8988T (cell line): ENCODE measurements around the gene HOXB3.

Experiments used
- DNase-seq: peaks from one replicate; pipeline ENCODE4 v3.0.0; 2011

The HOXB3 gene

DNA sequence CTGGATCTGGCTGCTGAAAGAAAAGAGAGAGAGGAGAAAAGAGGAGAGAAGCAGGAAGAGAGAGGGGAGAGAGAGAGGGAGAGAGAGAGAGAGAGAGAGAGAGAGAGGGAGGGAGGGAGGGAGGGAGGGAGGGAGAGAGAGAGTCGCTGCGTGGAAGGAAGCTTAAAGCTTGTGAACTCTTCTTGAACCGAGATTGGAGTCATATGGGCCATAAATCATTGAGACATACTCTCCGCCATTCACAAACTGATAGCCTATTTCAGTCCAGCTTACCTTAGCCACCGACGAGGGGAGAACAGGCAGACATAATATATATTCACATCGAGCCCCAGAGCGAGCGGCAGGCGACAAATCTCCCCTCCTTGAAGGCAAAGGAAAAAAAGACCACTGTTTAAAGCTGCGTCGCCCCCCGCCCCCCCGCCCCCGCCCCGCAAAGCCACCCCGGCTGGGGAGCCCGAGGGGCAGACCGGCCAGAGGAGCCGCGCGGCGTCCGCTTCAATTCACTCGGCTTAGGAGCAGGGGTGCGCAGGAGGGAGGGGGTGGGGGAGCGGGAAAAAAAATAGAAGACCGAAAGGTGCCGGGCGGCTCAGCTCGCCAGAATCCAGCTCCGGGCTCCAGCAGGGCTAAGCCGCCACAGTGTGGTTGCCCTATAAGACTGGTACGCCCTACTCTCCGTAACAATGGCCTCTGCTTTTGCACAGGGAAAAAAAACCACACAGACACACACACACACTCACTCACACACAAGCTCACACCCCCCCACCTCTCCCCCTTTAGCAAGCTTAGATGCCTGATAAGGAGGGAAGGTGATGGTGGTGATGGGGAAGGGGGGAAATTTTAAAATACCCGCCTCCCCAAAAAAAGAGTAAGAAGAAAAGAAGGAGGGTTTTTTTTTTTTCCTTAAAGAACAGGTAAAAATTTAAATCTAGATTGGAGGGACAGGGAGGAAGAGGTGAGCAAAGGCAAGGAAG, 34.5 kb downstream of the HOXB3 start:
- peak; percentile 91 for DNase-seq

- DNase-seq: no peak
Observed at GRCh38 chr17:48554412-48555257, 35.4 kb downstream of the HOXB3 start.

DNA sequence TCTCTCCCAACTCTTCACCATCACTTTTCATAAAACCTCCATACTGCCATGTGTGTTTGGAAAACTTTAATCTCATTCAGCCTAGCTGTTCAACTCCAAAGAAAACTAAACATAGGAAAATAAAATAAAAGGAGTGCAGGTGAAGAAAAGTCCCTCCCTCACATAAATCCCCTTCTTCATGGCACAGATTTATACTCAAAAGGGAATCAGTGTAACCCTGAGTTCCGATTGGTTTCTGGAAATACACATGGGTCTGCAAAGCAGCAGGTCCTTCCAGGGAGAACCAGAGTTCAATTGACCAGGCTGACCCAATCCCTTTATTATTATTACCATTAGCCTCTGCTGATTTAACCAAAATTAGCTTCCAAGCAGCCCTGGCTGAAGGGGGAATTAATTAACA, 36.2 kb downstream of the HOXB3 start:
- no peak for DNase-seq

- DNase-seq: no peak
Observed at GRCh38 chr17:48553190-48553547, 36.9 kb downstream of the HOXB3 start.

GRCh38 chr17:48552466-48553189, 37.4 kb downstream of the HOXB3 start:
- DNase-seq: no peak

DNA sequence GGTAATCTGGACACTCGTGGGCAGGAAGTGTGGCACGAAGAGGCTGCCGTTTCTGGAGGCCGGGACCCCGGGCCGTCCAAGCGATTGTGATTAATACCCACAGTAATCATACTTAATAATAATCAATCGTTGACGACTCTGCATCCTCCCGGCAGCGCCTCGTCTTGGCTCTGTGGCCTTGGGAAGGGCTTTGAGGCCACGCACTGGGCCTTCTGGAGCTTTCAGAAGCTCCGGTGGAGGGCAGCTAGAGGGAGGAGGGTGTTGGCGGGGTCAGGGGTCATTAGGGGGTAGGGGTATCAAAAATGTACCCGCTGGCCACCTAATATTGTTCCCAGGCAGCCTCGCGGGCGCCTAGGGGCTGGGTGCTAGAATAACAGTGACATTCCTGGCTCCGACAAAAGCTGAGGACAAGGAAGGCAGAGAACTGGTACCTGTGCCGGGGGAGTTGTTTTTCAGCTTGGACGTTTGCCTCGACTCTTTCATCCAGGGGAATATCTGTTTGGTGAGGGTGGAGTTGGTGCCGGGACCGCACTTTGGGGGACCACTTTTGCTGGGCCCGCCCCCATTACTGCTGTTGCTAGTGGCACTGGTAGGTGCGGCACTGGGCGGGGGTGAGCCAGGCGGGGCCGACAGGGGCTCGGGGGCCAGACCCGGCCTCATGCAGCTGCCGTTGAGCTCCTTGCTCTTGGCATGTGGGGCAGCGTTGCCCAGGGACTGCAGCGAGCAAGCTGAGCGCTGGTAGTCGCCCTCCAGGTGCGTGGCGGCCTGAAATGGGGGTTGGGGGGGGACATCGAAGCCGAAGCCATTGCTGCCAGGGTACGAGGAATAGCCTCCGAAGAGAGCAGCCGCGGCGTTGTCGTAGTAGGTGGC, 38.2 kb downstream of the HOXB3 start:
- DNase-seq: no peak

- no peak for DNase-seq
Observed at GRCh38 chr17:48551214-48551555, 38.9 kb downstream of the HOXB3 start.

GRCh38 chr17:48550502-48551213, 39.4 kb downstream of the HOXB3 start:
- DNase-seq: no peak

DNA sequence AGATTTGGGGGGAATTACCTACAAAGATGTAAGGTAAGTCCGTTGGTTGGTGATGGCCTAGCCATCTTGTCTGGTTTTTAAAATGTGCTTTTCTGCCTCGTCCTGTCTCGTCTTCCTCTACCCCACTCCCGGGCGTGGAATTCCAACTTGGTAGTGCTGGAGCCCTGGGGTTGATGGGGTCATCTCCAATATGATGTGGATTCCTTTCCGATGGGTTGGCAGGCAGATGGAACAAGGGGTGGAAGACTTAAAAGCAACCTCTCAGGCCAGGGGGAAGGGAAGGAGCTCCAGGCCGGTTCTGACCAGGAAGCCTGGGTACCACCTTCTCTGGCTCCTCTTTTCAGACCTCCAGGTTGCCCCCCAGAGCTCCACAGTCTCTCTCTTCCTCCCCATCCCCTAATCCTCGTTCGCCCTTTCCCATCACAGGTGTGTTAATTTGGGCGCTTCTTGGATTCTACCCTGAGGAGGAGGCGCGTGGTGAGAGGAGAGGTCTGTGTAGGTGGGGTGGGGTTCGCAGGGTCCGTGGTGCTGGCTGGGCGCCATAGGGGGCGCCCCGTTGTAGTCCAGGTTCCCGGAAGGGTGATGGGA, 40.0 kb downstream of the HOXB3 start:
- no peak for DNase-seq

DNA sequence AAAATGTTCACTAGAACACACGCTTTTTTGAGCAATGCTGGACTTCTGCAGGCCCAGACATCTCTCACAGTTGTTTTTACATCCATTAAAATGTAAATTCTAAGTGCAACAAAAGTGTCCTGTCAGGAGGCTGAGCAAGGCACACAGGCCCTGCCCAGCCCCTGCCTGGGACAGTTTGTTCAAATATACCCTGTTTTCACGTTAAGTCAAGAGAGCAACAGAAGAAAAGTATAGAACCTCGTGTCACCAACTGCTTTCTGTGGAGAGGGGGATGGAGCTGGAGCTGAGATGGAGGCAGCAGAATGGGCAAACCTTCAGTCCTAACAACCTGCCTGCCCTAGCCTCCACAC, 40.8 kb downstream of the HOXB3 start:
- DNase-seq: no peak

DNA sequence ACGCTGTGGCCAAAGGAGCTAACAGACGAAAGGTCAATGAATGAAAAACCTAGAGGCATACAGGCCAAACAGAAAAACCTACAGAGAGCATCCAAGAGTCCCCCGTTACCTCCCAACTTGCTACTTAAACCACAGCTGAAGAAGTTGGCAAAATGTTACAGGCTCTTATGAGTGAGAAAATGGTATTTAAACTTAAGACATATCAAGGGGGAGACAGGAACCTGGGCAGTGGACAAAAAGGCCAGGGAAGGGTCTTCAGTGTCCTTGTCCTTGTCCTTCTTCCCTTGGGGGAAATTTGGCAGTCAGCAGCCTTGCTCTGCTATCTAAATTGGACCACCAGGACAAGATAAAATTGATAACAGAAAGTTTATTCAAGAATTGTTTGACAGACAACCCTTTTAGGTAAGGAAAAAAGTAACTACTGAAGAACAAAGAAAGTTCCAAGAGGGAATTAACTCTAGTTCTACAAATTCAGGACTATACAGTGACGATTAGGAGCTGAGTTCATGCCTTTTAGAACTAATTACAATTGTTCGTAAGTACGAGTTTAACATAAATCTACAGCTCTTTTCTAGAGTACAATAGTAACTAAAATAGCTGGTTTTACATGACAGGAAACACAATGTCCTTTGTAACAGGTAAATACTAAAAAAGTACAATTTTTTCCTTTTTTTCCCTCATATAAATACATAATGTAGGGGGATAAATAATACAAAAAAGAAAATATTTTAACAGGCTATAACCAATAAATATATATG, 41.3 kb downstream of the HOXB3 start:
- no peak for DNase-seq

DNA sequence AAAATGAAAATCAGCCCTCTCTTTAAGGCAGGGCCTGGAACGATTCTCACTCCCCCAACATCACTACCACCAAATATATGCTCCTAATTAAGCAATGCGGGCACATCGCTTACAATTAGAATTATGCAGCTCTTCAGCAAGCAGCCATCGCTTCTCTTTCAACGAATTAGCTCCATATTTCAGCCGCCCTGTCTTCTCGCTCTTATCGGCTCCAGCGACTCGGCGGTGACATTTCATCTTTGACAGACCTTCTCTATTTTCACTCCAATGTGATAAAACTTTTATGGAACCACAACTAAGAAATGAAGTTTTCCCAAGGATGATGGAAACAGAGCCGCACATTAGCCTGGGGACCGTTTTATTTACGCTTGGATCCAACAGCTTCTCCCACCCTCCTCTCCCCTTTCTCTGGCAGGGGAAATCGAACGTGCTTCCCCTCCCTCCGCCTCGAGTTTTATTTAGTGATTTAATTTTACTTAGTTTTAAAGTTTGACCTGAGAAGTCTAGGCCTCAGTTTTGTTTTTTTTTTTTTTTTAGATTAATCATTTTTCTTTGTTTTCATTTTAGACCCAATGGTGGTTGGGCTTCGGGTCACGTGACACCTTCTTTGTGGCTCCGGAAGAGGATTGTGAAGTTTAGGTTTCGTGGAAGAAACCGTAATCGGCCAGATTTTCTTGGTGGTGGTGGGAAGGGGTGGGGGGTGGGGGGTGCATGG, 42.1 kb downstream of the HOXB3 start:
- no peak for DNase-seq

DNA sequence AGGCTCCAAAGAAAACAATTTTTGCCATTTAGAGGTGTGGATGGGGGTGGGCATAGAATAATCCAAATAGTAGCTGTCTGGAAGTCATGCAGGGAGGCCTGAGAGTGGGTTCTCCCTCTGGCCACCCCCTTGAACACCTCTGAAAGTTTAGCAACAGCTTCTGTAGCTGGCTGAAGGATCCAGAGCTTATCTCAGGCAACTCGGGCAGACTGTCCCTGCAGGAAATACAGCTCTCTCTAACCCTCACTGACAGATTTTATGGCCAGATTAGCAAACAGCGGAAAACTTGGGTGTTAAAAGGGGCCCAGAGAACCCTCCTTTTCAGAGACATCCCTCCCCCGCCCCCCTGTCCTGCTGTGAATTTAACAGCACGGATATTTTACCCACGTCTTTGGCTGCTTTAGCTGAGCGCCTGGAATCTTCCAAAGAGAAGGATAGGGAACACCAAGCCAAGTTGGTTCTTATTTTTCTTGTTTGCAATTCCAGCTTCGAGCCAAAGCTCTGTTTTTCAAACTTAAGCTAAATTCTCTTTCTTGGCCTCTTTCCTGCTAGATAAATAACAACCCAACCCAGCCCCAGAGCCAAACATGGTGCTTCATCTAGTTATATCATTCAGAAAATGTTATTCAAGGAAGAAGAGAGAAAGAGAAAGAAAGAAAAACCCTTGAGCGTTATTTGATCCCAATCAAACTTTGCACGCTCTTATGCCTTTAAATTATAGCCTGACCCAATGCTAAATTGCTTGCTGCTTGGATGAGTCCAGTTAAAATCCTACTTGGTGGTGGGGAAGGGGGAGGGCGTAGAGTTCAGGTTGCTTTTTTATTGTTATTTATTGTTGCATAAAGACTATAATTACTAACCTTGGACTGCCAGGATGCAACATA, 42.9 kb downstream of the HOXB3 start:
- no peak for DNase-seq

GRCh38 chr17:48546137-48546923, 43.7 kb downstream of the HOXB3 start:
- no peak for DNase-seq

GRCh38 chr17:48545539-48545938, 44.5 kb downstream of the HOXB3 start:
- no peak for DNase-seq

- peak; percentile 53 for DNase-seq
Observed at GRCh38 chr17:48545022-48545375, 45.0 kb downstream of the HOXB3 start, which contains the start of gene HOXB2. Gene HOXB2 (minus strand): TSS chr17:48545109. CDS start chr17:48544911, 198 bp downstream.

DNA sequence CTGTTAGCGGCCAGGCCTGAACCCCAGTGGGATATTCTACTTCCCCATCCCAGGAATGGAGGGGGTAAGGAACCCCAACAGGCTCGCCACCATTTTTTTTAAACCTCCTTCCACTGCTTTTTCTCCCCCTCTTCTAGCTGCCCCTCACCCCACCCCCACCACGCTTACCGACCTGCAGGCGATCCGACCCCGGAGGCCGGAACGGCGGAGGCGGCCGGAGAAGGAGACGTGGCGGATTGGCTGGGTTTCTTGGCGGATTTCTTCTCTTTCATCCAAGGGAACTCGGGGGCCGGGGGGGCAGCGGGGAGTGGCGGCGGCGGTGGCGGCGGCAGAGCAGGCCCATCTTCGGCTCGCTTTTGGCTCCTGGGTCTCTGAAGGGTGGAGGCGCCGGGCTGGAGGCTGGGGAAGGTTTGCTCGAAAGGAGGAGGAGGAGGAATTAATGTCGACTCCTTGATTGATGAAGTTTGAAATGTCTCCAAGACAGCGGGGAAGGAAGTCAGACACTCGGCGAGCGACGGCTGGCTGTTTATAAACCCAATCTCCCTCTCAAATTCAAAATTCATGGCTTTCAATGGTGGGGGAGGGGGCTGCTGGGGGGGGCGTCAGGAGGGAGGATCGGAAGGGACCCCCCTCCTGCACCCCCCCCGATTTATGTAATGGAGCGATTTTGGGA, 45.6 kb downstream of the HOXB3 start:
- peak; percentile 60 for DNase-seq
